NCI-H1105 treated with DMSO at 0.1 percent for 48 hours (cell line): ENCODE data around the gene AMACR.
"Not testable (repeated sequence)": the region's sequence is repeated elsewhere in the genome, so short reads cannot be mapped to it uniquely, and the experiment has no call there.

ENCODE experiments used
- DNase-seq: peaks from one replicate; lab custom pipeline; 2025; lab: John Stamatoyannopoulos, UW

AMACR gene

DNA sequence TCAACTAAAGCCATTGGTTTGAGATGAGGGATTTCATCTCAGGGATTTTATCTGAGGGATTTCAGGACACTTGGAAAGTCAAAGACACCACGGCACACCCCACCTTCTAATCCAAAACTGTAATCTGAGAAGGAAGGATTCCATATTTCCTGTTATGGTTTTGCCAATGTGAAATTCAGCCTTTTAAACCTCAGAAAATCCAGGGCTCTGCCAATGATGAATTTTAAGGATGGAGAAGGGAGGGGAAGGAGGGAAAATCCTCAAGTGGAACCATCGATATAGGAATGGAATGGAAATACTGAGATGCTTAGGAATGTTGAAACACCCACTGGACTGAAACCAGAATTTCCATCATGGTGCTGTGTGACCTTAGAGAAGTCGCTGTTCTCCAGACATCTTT lies 29.9 kb upstream of the AMACR start:
- DNase-seq = no peak

DNA sequence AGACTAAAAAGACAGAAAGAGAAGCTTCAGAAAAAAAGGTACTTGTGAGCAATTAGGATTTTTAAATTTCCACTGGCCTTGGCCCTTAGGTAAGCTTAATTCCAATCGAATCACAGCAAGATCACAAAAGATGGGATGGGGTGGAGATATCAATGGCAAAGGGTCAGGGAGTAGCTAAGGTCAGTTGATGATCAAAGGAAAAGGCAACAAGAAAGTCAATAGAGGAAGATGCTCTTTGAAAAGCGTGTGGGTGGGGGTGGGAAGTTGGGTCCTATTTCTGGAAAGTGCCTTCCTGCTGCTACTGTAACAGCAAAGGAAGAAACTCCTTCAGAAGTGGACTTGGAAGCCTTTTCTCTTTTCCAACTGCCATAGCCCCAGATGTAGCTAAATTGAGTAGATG lies 27.9 kb upstream of the AMACR start:
- no peak for DNase-seq

DNA sequence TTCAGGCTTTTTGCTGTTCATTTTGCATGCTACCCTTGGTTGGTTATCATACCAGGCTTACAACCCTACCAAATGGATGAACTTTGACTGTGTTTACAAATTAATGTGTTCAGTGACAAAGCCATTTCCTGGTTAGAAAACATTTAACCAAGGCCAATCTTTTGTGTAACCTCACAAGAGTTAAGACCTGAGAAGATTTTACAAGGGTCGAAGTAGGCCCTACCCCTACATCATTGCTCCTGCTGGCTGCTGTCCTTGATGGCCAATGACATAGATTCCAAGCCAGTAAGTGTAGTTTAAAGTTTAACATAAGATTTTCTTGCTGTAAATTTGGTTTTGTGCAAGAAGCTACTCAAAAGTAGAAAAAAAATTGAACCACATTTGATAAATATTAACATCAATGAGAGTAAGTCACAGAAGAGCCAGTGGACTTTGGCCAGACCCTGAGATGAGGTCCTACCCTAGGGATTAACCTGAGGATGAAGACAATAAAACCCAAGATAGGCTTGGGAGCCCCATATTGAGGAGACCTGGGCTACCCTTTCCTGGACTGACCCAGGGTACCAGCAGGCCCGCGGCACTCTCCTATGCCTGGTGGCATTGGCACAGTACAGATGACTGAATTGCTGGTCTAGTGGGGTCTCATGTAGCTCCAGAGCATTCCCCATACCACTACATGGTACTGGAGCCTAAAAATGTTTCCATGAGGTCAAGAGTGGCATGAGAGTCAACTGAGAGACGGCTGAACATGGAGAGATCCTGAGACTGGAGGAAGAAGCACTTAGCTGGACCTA lies 26.9 kb upstream of the AMACR start:
- no peak for DNase-seq

DNA sequence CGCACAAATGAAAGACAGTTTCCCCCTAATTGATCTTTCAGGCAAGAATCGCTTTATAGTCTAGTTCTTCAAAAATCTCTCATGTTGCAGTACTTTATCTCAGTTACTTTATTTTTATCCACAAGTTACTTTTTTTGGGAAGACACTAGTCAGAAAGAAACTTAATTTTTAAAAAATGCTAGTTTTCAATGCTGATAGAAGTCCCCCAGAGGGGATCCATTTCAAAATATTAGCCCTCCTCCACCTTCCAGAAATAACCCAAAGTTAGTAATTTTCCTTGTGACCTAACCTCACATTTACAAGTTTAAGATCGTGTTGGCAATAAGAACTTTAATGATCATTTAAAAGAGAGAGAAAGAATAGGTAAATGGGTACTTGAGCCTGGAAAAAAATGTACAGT lies 24.1 kb upstream of the AMACR start:
- no peak for DNase-seq

DNA sequence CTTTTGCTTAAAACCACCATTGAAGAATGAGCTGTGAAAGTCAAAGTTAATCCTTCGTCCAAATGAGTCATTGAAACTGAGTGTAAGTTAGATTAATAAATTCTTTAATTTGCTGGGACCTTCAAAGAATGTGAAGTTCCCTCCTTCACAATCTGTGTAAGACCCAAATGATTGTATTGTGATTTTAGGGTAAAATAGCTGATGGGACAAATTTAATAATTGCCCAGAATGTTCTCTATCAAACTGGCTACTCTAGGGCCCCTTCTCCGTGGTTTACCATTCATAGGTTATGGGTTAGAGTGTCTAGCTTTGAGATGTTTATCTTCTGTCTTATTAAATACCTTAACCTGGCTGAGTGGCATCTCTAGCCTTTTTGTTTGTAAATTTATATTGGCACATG lies 23.3 kb upstream of the AMACR start:
- DNase-seq = no peak

DNA sequence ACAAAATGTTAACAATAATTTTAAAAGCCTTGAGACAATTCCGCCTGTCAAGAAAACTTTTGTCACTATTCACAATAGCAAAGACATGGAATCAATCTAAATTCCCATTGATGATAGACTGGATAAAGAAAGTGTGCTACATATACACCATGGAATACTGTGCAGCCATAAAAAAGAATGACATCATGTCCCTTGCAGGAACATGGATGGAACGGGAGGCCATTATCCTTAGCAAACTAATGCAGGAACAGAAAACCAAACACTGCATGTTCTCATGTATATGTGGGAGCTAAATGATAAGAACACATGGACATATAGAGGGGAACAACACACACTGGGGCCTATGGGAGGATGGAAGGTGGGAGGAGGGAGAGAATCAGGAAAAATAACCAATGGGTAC lies 22.7 kb upstream of the AMACR start:
- not testable (repeated sequence) for DNase-seq

DNA sequence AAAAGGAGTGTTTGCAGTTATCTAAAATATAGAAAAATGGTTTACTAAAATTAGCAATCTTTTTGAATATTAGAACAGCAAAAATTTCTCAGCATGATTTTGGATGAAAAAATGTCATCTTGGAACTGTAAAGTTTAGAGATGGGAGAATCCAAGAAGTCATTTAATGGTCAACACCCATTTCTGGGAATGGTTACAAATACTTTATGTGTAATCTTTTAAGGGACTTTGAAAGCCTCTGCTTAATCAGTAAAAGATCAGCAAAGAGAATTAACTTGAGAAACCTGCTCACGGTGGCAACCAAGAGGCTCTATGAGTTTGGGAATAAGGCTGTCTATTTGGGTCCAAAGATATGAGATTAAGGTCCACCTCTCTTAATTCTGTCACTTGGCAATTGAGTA lies 22.2 kb upstream of the AMACR start:
- DNase-seq = no peak

DNA sequence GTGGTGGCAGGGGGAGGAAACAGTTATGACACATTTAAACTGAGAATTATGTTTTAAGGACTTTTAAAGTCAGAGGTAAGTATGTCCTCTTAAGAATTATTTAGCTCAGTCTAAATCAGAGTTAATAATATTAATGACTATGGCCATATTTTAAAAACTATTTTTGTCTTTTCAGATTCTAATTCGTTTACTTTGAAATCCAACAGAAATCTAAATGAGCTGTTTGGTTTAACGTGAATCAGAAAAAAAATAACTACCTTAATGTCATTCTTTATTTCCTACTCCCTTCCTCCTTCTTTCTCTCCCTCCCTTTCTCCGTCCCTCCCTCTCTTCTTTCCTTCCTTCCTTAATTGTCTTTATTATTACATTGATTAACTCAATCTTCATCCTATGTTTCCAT lies 20.5 kb upstream of the AMACR start:
- DNase-seq = no peak

DNA sequence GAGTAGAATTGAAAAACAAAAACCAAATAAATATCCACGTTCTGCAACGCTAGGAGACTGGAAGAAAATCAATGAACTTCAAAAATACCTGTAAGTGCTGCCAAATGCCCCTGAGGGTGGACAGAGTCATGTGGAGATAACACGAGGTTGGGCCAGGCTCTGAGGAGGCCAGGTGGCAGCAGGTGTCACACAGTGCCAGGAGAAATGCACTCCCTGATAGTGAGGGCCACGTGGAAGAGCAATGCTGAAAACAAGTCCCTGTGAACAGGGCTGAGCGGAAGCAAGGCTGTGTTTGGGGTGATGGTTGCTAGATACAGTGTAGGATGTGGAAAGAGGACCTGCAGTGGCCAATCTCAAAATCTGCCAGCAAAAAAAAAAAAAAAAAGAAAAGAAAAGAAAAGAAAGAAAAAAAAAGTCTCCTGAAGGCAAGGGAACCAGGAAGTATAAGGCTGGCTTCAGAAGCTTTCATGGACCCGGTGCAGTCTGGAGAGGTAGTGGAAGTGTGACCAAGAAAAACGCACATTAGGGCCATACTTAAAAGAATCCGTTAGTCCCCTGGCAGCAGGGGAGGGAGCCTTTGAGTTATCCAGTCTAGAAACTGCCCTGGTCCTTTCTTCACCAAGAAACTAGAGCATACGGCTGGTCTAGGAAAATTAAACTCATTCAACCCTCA lies 18.4 kb upstream of the AMACR start:
- no peak for DNase-seq

DNA sequence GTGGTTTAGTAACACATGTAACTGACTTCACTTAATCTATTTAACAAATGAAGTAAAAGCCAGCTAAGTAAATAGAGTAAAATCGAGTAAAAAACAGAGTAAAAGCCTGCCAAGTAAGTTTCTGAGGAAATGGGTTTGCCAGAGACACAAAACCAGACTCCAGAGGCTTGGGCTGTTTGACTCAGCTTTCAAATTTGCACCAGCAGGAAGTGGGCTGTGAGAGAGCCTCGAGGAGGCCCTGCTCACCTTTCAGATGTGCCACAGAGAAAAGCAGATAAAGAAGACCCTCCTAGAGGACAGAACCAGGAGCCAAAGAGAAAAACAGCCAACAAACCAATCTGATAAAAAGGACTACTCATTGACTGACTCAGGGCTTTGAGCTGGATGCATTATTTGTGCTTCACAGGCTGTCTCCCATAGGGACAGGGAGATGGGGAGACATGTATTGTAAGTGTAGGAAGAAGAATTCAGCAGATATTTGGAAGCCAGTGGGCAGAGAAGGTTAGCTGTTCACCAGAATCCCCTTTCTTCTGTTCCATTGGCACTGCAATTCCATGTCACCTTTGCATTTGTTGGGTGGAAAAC lies 14.4 kb upstream of the AMACR start:
- DNase-seq = no peak

DNA sequence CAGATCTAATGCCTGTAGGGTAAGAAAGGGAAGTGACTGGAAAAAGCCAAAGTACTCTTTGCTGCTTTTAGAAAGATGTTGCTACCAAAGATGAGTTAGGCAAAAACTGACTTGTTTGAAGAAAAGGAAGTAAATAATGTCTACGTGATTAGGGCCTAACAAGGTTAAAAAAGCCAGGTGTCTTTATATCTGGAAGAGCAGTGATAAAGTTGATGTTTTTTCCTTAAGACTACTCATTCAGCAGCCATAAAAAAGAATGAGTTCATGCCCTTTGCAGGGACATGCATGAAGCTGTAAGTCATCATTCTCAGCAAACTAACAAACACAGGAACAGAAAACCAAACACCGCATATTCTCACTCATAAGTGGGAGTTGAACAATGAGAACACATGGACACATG lies 13.5 kb upstream of the AMACR start:
- DNase-seq = no peak

DNA sequence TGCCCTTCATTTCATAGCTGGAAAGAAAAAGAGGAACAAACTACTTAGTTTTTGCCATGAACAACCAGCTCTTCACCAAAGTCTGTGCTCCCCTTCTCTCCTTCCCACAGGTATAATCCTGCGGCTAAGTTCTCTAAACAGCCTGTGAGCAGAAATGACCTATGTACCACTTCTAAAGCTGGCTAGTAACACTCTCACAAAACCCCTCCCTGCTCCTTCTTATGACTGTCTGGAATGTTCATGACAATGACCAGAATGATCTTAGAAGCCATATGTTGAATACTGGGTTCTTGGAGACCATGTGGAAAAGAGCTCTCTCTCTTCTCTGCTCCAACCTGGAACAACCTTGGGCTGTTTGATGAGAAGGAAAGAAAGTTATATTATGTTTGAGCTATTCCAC lies 12.9 kb upstream of the AMACR start:
- no peak for DNase-seq

DNA sequence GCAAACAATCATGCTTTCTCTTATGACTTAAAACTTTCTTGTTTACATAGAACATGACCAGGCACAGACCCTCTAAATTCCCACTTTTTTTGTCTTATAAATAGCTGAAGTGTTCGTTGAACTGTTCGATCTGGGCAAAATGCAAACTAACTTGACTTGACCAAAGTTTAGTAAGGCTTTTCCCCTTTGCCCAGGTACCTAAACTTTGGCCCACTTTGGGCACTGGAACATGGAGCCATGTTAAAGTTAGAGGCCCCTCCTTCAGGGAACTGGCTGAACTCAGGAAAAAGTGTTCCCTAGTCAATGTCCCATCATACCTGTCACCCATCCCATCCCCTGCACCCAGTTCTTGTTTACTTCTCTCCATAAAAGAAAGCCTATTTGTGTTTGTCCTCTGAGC lies 9.4 kb upstream of the AMACR start:
- no peak for DNase-seq

DNA sequence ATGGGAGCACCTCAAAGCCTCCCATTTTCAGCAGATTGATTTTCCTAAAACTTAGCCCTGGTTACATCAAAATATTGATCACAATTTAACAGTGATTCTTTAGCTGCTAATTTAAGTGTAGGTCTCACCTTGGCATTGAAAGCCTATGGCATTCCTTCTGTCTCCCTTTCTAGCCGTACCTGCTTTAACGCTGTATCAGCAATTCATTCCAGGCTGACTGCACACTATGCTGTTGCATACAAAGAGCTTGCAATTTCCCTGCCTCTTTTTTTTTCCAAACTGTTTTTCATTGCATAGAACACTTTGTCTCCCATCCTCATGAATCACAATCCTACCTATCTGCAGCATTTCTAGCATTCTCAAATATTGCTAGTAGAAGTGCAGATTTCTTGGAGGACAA lies 8.9 kb upstream of the AMACR start:
- DNase-seq = no peak

DNA sequence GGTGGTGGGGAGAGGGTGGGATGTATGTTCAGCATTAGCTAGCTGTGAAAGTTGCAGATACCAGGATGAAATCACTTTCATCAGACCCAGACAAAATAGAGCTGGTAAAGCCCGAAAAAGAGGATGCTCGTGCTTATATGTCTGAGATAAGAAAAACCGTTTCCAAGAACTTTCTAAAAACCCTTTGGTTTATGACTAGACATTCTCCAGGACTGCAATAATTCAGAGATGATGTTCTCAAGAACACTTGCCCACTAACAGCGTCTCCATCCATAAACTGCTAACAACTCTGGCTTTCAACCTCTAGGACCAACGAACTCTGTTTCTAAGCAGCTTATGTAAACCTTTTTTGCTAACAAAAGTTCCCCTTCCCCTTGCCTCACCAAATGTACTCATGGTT lies 8.4 kb upstream of the AMACR start:
- DNase-seq = no peak

DNA sequence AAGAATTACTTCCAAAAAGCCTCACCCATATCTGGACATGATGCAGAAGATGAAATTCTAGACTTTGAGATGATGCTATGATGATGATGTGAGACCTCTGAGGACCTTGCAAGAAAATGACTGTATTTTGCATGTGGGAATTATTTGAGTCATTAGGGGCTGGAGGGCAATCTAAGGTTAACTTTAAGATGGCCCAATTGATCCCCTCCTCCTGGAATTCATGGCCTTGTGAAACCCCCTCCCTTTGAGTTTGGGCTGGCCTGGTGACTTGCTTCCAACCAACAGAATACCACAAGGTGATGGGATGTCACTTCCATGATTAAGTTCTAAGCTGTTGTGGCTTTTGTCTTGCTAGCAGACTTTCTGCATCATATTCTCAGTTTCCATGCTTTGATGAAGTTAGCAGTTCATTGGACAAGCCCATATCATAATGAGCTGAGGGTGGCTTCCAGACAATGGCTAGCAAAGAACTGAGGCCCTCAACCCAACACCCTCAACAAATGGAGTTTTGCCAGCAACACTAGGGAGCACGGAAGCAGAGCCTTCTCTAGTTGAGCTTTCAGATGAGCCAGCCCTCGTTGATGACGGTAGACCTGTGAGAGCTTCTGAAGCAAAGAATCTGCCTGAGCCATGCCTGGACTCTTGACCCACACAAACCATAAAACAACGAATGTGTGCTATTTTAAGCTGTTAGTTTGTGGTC lies 7.4 kb upstream of the AMACR start:
- no peak for DNase-seq

DNA sequence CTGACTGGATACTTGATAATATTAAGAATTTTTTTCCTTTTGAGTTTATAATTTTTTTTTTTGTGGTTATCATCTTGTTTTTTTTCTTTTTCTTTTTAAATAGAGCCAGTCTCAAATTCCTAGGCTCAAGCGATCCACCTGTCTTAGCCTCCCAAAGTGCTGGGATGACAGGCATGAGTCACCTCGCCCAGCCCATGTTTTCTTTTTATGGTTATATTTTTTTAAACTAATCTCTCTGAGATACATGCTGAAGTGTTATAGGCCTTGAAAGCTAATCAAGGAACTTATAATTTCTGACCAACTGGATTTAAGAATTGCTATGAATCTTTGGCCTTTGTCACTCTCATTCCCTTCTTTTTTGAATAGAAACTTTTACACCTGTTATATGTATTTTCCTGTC lies 6.8 kb upstream of the AMACR start:
- no peak for DNase-seq

DNA sequence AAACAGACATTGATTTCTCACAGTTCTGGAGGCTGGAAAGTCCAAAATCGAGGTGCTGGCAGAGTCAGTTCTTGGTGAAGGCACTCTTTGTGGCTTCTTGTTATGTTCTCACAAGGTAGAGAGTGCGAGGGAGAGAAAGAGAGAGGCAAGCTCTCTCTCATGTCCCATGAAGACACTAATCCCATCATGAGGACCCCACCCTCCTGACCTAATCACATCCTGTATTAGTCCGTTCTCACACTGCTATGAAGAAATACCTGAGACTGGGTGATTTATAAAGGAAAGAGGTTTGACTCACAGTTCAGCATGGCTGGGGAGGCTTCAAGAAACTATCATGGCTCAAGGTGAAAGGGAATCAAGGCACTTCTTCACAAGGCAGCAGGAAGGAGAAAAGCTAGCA lies 5.7 kb upstream of the AMACR start:
- DNase-seq = no peak

DNA sequence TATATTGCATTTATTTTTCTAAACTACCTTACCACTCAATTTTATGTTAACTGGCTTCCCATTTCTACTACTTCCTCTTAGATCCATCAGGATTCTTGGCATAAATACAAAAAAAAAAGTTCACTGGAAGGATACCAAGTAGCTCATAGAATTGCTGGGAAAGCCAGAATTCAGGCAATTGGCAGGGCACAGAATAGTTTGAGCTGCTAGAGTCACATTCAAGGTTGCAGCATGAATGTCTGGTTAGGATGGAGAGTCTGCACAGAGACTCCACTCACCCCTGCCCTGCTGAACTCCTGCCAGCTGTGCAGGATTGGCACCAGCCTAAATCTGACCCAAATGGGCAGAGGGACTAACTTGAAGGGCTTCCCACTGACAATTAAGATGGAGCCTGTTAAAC lies 4.9 kb upstream of the AMACR start:
- no peak for DNase-seq

DNA sequence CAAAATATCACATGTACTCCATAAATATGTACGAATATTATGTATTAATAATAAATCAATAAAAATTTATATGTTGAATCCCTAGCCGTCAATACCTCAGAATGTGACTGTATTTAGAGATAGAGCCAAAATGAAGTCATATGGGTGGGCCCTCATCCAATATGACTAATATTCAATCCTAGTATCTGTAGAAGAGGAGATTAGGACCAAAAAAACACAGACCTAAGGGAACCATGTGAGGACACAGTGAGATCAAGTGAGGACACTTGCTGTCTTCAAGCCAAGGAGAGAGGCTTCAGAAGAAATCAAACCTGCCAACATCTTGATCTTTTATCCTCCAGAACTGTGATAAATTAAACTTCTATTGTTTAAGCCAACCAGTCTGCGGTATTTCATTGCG lies 3.7 kb upstream of the AMACR start:
- DNase-seq = no peak

DNA sequence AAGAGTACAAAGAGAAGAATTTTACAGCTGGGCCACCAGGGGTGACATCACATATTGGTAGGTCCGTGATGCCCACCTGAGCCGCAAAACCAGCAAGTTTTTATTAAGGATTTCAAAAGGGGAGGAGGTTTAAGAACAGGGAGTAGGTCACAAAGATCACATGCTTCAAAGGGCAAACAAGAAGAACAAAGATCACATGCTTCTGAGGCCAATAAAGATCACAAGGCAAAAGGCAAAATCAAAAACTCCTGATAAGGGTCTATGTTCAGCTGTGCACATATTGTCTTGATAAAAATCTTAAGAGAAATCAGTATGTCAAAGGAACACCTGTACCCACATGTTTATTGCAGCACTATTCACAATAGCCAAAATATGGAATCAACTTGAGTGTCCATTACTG lies 2.3 kb upstream of the AMACR start:
- not testable (repeated sequence) for DNase-seq

DNA sequence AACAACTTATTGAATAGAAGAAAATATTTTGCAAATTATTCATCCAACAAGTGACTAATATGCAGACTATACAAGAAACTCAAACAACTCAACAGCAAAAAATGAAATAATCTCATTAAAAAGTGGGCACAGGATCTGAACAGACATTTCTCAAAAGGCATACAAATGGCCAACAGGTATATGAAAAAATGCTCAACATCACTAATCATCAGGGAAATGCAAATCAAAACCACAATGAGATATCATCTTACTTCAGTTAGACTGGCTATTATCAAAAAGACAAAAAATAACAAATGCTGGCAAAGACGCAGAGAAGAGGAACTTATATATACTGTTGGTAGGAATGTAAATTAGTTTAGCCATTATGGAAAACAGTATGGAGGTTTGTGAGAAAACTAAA lies 1.8 kb upstream of the AMACR start:
- DNase-seq = no peak

DNA sequence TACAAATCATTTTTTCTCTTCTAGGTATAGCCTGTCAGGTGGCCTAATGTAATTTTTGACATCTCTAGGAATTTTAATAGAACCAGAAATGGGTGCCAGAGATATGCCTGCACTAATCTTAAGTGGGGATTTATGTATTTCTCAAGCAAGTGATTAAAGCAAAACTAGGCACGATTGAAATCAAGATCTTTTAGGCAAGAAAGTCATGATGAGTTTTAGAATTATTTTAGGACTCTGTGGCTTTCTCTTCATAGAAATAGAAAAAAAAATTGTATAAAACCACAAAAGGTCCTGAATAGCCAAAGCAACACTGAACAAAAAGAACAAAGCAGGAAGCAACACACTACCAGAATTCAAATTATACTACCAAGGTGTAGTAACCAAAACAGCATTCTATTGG lies 952 bp upstream of the AMACR start:
- no peak for DNase-seq
